Endodermal cell (in vitro differentiated cells): ENCODE measurements around the gene GYS1. TPM values are rescaled to one million over a fixed set of nuclear protein-coding genes. Genes with fewer than 3 reads are reported as not detected.

Experiments used
- DNase-seq: peaks from one replicate; pipeline ENCODE4 v3.0.0-alpha.2; 2017
- H3K27ac ChIP-seq: 2 replicates; pipeline ENCODE4 v1.5.1; 2013; ENCODE audit warnings: mild to moderate bottlenecking, low read depth, low read length, moderate library complexity
- H3K27me3 ChIP-seq: 2 replicates; pipeline ENCODE4 v1.6.1; 2013; ENCODE audit warnings: mild to moderate bottlenecking, low read length, moderate library complexity; ENCODE audit not compliant: insufficient read depth, control insufficient read depth, poor library complexity, severe bottlenecking
- H3K36me3 ChIP-seq: 2 replicates; pipeline ENCODE4 v1.7.0; 2013; ENCODE audit warnings: mild to moderate bottlenecking, low read length, moderate library complexity; ENCODE audit not compliant: control insufficient read depth, insufficient read depth
- H3K4me1 ChIP-seq: one replicate; pipeline ENCODE4 v1.7.0; 2013; ENCODE audit warnings: low read length; ENCODE audit not compliant: control insufficient read depth, insufficient read depth
- H3K4me3 ChIP-seq: 2 replicates; pipeline ENCODE4 v1.5.1; 2013; ENCODE audit warnings: mild to moderate bottlenecking, low read length, moderate library complexity
- H3K9ac ChIP-seq: 2 replicates; pipeline ENCODE4 v1.6.1; 2013; ENCODE audit warnings: mild to moderate bottlenecking, low read length, moderate library complexity; ENCODE audit not compliant: poor library complexity, severe bottlenecking; ENCODE audit errors: extremely low read depth
- H3K9me3 ChIP-seq: 2 replicates; pipeline ENCODE4 v1.6.1; 2013; ENCODE audit warnings: mild to moderate bottlenecking, low read length, moderate library complexity; ENCODE audit not compliant: control insufficient read depth
- H3K27ac Mint-ChIP-seq: 2 replicates; pipeline ENCODE4 v1.8.0; 2020; ENCODE audit warnings: mixed read lengths
- H3K27me3 Mint-ChIP-seq: 2 replicates; pipeline ENCODE4 v1.8.0; 2021; ENCODE audit warnings: mild to moderate bottlenecking, mixed read lengths; ENCODE audit not compliant: insufficient read depth
- H3K36me3 Mint-ChIP-seq: 2 replicates; pipeline ENCODE4 v1.8.0; 2020; ENCODE audit warnings: low read depth, mixed read lengths
- H3K4me1 Mint-ChIP-seq: 2 replicates; pipeline ENCODE4 v1.8.0; 2020; ENCODE audit warnings: mixed read lengths
- H3K4me3 Mint-ChIP-seq: 2 replicates; pipeline ENCODE4 v1.8.0; 2020; ENCODE audit warnings: mild to moderate bottlenecking, moderate library complexity, mixed read lengths
- H3K9me3 Mint-ChIP-seq: 2 replicates; pipeline ENCODE4 v1.8.0; 2020; ENCODE audit warnings: mild to moderate bottlenecking, mixed read lengths
- CTCF ChIP-seq: fragments of 200-600 bp; sonication (generic); conservative IDR thresholded peaks from 2 replicates; pipeline ENCODE4 v1.5.0; 2021; ENCODE audit warnings: antibody characterized with exemption, mild to moderate bottlenecking
- WGBS, 2 experiments: methylation state at CpG; one replicate each; pipeline versions ENCODE4 v1.1.5 to v1.1.7; 2013; ENCODE audit warnings: missing lambda C conversion rate in 2 of 2, mixed read lengths in 1 of 2; ENCODE audit not compliant: insufficient coverage in 1 of 2, insufficient read length in 1 of 2; 5-methylcytosine and 5-hydroxymethylcytosine counted together
- total RNA-seq, 2 donors: library from RNA; stranded (reverse); fragmentation: NEBNext Ultra II Directional in 1 of 2; extraction: Animal tissue kit (Norgen Biotek cat#: 25700) in 1 of 2; gene quantifications; 2 replicates in 1 of 2; 3 replicates in 1 of 2; pipeline ENCODE4 v1.2.1, GENCODE V29; 2021

The GYS1 gene
- total RNA-seq, 2 donors from 2014 or later = 63.5 to 69.1 TPM

- no peaks in the 10 kb centered on the region for H3K9me3 ChIP-seq
- WGBS, 2 experiments = 34 to 42% methylated on average over 4 to 8 of the region's 8 CpGs
These were observed 1.1 kb downstream of the GYS1 start for GRCh38 chr19:48991873-48992580.

GRCh38 chr19:48991011-48991609, 2.0 kb downstream of the GYS1 start:
- Mint-ChIP-seq H3K27me3 (no peaks in the 10 kb centered on the region), H3K4me1 (peaks cover 23% of the 10 kb centered on the region), H3K4me3 (peak overlapping the region; percentile 97), H3K9me3 (no peaks in the 10 kb centered on the region), H3K36me3 (peaks cover 35% of the 10 kb centered on the region), H3K27ac (peak overlapping the region; percentile 52)
- Histone ChIP-seq H3K27ac (no peak overlapping the region), H3K4me3 (peak overlapping the region; percentile 100), H3K9ac (peak overlapping the region; percentile 83), H3K4me1 (peaks cover 4% of the 10 kb centered on the region), H3K9me3 (no peaks in the 10 kb centered on the region), H3K36me3 (peaks cover 23% of the 10 kb centered on the region), H3K27me3 (no peaks in the 10 kb centered on the region)
- no peak for DNase-seq
- 93 to 97% methylated on average over 12 to 22 of the region's 22 CpGs for WGBS, 2 experiments
- no peak for TF ChIP-seq CTCF

More at GRCh38 chr19:48991873-48992580, 1.1 kb downstream of the GYS1 start:
- Histone ChIP-seq H3K27ac (no peak overlapping the region), H3K4me1 (peaks cover 4% of the 10 kb centered on the region), H3K36me3 (peaks cover 14% of the 10 kb centered on the region), H3K4me3 (peak overlapping the region; percentile 100), H3K9ac (peak overlapping the region; percentile 83), H3K27me3 (no peaks in the 10 kb centered on the region)
- Mint-ChIP-seq H3K4me1 (peaks cover 23% of the 10 kb centered on the region), H3K9me3 (no peaks in the 10 kb centered on the region), H3K4me3 (peak overlapping the region; percentile 97), H3K36me3 (peaks cover 32% of the 10 kb centered on the region), H3K27ac (peak overlapping the region; percentile 96), H3K27me3 (no peaks in the 10 kb centered on the region)
- peak; percentile 80 for DNase-seq
- no peak for TF ChIP-seq CTCF

GRCh38 chr19:48990400-48990799, 2.7 kb downstream of the GYS1 start:
- Mint-ChIP-seq H3K27me3 (no peaks in the 10 kb centered on the region), H3K36me3 (peaks cover 41% of the 10 kb centered on the region), H3K4me1 (peaks cover 23% of the 10 kb centered on the region), H3K27ac (no peak overlapping the region), H3K4me3 (peak overlapping the region; percentile 4), H3K9me3 (no peaks in the 10 kb centered on the region)
- Histone ChIP-seq H3K4me1 (peaks cover 4% of the 10 kb centered on the region), H3K9me3 (no peaks in the 10 kb centered on the region), H3K27me3 (no peaks in the 10 kb centered on the region), H3K27ac (no peak overlapping the region), H3K36me3 (peaks cover 30% of the 10 kb centered on the region), H3K4me3 (no peak overlapping the region), H3K9ac (no peak overlapping the region)
- TF ChIP-seq CTCF = no peak
- no peak for DNase-seq
- 82 to 85% methylated on average over 3 to 4 of the region's 4 CpGs for WGBS, 2 experiments
